ENCODE results near the gene PRXL2A.

PRXL2A gene

DNA sequence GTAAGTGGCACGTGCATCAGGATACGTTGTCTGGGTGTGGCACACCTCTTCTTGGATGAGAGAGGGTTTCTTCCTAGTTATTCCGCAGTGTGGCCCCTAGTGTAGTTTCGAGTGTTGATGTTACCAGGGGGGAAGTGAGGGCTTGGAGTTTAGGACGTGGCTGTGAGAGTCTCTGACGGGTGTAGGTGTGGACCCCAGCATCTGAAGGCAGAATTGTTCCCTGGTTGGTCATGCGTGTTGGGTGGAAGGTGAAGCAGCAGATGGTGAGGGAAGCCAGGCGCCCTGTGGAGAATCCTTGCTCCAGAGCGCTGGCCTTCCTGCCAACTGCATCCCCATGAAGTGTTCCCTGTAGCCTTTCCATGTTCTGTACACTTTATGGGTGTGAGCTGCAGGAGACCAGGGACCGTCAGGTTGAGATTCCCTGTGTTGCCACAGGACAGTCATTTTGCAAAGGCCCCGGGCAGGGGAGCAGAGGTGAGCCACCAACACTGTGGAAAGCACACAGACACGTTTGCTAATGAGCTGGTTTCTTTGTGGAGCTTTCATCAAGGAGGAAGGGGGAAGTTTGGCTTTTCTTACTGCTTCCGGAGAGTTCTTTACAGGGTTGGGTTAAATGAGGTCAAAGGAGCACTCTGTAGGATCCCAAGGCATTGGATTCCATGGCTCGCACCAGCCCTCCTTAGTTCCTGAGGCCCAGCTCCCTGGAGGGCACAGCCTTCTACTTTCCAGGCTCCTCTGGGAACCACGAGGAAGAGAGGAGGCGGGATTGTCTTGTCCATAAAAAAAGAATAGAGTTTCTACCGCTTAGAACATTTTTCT, 77.8 kb downstream of the PRXL2A start (continued):
- TF ChIP-seq, protein P1, sequence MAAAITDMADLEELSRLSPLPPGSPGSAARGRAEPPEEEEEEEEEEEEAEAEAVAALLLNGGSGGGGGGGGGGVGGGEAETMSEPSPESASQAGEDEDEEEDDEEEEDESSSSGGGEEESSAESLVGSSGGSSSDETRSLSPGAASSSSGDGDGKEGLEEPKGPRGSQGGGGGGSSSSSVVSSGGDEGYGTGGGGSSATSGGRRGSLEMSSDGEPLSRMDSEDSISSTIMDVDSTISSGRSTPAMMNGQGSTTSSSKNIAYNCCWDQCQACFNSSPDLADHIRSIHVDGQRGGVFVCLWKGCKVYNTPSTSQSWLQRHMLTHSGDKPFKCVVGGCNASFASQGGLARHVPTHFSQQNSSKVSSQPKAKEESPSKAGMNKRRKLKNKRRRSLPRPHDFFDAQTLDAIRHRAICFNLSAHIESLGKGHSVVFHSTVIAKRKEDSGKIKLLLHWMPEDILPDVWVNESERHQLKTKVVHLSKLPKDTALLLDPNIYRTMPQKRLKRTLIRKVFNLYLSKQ (tag by site-specific recombination; IDR thresholded peaks at IDR 0.05; ENCODE audit: borderline replicate concordance): no peak
- TF ChIP-seq ZNF626 (tag by site-specific recombination; IDR thresholded peaks at IDR 0.05): no peak
- TF ChIP-seq ZNF600 (tag by site-specific recombination; IDR thresholded peaks at IDR 0.05): no peak
- TF ChIP-seq, protein P2, sequence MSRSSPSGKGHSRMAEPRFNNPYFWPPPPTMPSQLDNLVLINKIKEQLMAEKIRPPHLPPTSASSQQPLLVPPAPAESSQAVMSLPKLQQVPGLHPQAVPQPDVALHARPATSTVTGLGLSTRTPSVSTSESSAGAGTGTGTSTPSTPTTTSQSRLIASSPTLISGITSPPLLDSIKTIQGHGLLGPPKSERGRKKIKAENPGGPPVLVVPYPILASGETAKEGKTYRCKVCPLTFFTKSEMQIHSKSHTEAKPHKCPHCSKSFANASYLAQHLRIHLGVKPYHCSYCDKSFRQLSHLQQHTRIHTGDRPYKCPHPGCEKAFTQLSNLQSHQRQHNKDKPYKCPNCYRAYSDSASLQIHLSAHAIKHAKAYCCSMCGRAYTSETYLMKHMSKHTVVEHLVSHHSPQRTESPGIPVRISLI (tag by site-specific recombination; IDR thresholded peaks at IDR 0.05): no peak
